Vagina (tissue), 2 donors: Measurements from ENCODE around the gene TMEM11. TPM values are rescaled to one million over a fixed set of nuclear protein-coding genes. Genes with fewer than 3 reads are reported as not detected.

Experiments used
- DNase-seq, 2 donors: peaks; one replicate each; pipeline ENCODE4 v3.0.0-alpha.2; 2017; ENCODE audit errors: extremely low spot score in 2 of 2
- H3K27ac ChIP-seq: fragments of 200-600 bp; sonication (generic); one replicate; pipeline ENCODE4 v1.5.1; 2019
- H3K27me3 ChIP-seq: fragments of 200-600 bp; sonication (generic); one replicate; pipeline ENCODE4 v1.5.1; 2019
- H3K36me3 ChIP-seq, 2 donors: fragments of 200-600 bp; sonication (generic); one replicate each; pipeline ENCODE4 v1.5.1; 2017 to 2019
- H3K4me1 ChIP-seq: fragments of 200-600 bp; sonication (generic); one replicate; pipeline ENCODE4 v1.5.1; 2019
- H3K4me3 ChIP-seq, 2 donors: fragments of 200-600 bp; sonication (generic); 1 replicate in 1 of 2; 2 replicates in 1 of 2; pipeline ENCODE4 v1.5.1; 2016 to 2019
- H3K9me3 ChIP-seq: fragments of 200-600 bp; sonication (generic); one replicate; pipeline ENCODE4 v1.5.1; 2019
- POLR2A ChIP-seq, 2 donors: fragments of 450-650 bp; IDR thresholded peaks; one replicate each; pipeline ENCODE4 v1.6.1; 2017; ENCODE audit warnings: antibody characterized with exemption in 2 of 2, mild to moderate bottlenecking in 2 of 2, moderate library complexity in 2 of 2
- POLR2AphosphoS5 ChIP-seq, 2 donors: sonication (generic); formaldehyde crosslinking; IDR thresholded peaks; one replicate each; pipeline ENCODE4 v1.9.0; 2017; ENCODE audit warnings: antibody characterized with exemption in 2 of 2, mild to moderate bottlenecking in 2 of 2, low read depth in 1 of 2; ENCODE audit not compliant: insufficient read depth in 1 of 2
- intact Hi-C: fragments of 100-400 bp; cut with DNase I; formaldehyde crosslinking; loops from one replicate; pipeline ENCODE4 v1.15.1; 2023
- total RNA-seq: library from RNA; depleted of rRNA; stranded (reverse); fragments of >200 nt; gene quantifications from one replicate; pipeline ENCODE4 v1.2.3, GENCODE V29; 2016
- TF ChIP-seq, protein P1 (sequence below), 3 experiments: fragments of 450-650 bp in 2 of 3; fragments of 200-600 bp in 1 of 3; sonication (generic) in 1 of 3; IDR thresholded peaks; one replicate each; pipeline ENCODE4 v1.5.1; 2017 to 2019; ENCODE audit warnings: antibody characterized with exemption in 3 of 3, mild to moderate bottlenecking in 2 of 3, moderate library complexity in 2 of 3

Gene TMEM11
- total RNA-seq, 1 donor from 2014 or later = 30.2 TPM

DNA sequence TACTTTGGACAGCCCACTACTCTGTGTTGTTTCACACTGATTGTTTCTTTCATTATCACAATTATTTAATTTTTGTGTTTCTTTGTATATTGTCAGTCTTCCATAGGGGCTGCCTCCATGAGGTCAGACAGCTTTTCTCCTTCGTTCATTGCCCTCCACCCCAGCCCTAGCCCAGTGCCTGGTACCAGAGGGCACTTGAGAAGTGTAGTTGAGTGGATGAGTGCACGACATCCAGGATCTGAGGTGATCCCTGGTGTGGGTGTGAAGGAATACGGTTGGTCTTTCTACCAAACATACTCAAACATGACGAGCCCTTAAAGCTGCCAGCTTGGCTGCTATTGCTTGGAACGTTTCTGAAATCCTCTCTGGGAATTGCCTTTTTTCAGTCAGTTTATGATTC, 49.3 kb downstream of the TMEM11 start:
- Histone ChIP-seq H3K4me1 (peaks cover 35% of the 10 kb centered on the region), H3K4me3 (no peak overlapping the region), H3K36me3 (no peaks in the 10 kb centered on the region), H3K27ac (no peak overlapping the region), H3K27me3 (no peaks in the 10 kb centered on the region), H3K9me3 (no peaks in the 10 kb centered on the region)
- intact Hi-C loops = loop anchor here (5.0 to 10.0 kb wide), 2 partner anchors 50 to 1212 kb away; partner anchors contain the start of gene TMEM11
- TF ChIP-seq POLR2A (IDR thresholded peaks at IDR 0.05) (no peak), POLR2AphosphoS5 (IDR thresholded peaks at IDR 0.05; ENCODE audit: insufficient read depth in 1 of 2, low read depth in 1 of 2) (no peak)
- TF ChIP-seq, protein P1, sequence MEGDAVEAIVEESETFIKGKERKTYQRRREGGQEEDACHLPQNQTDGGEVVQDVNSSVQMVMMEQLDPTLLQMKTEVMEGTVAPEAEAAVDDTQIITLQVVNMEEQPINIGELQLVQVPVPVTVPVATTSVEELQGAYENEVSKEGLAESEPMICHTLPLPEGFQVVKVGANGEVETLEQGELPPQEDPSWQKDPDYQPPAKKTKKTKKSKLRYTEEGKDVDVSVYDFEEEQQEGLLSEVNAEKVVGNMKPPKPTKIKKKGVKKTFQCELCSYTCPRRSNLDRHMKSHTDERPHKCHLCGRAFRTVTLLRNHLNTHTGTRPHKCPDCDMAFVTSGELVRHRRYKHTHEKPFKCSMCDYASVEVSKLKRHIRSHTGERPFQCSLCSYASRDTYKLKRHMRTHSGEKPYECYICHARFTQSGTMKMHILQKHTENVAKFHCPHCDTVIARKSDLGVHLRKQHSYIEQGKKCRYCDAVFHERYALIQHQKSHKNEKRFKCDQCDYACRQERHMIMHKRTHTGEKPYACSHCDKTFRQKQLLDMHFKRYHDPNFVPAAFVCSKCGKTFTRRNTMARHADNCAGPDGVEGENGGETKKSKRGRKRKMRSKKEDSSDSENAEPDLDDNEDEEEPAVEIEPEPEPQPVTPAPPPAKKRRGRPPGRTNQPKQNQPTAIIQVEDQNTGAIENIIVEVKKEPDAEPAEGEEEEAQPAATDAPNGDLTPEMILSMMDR (IDR thresholded peaks at IDR 0.05) = no peak
- no peak for DNase-seq

DNA sequence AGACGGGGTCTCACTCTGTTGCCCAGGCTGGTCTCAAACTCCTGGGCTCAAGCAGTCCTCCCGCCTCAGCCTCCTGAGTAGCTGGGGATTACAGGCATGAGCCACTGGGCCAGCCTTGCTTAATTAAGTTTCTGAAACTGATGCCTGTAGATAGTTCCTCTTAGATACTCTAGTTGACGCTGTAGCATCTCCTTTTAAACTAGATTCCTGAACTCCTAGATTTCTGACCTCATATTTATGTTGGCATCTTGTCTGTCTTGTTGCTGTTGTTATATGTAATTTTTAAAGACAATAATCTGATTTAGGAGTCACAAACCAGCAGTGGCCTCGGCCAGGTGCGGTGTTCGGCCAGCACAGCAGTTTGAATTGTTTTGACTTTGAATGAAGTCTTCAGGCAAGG, 49.7 kb downstream of the TMEM11 start:
- Histone ChIP-seq H3K9me3 (no peaks in the 10 kb centered on the region), H3K27me3 (no peaks in the 10 kb centered on the region), H3K4me3 (no peak overlapping the region), H3K27ac (no peak overlapping the region), H3K4me1 (peaks cover 35% of the 10 kb centered on the region), H3K36me3 (no peaks in the 10 kb centered on the region)
- DNase-seq = no peak
- intact Hi-C loops = loop anchor here (10.0 kb wide), 1 partner anchor 51 kb away; the partner anchor contains the start of gene TMEM11
- TF ChIP-seq, protein P1 (IDR thresholded peaks at IDR 0.05) = no peak
- TF ChIP-seq POLR2A (IDR thresholded peaks at IDR 0.05) (no peak), POLR2AphosphoS5 (IDR thresholded peaks at IDR 0.05; ENCODE audit: insufficient read depth in 1 of 2, low read depth in 1 of 2) (no peak)

DNA sequence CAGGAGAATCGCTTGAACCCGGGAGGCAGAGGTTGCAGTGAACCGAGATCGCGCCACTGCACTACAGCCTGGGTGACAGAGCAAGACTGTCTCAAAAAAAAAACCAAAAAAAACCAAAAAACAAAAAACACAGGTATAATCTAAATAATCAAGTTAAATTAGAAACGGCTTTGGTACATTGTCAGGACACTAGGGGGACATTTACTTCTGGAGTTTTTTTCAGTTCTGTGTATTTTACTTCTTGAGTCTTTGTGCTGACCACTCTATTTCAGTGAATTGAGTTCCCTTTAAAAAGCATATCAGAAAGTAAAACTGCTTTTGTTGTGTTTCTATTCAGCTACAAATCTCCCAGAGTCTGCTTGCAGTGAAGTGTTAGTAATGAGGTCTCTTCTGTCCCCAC, 50.9 kb downstream of the TMEM11 start:
- DNase-seq = no peak
- Histone ChIP-seq H3K27me3 (no peaks in the 10 kb centered on the region), H3K9me3 (no peaks in the 10 kb centered on the region), H3K36me3 (no peaks in the 10 kb centered on the region), H3K4me3 (no peak overlapping the region), H3K27ac (no peak overlapping the region), H3K4me1 (peaks cover 35% of the 10 kb centered on the region)
- intact Hi-C loops = loop anchor here (10.0 kb wide), 1 partner anchor 52 kb away; the partner anchor contains the start of gene TMEM11
- TF ChIP-seq, protein P1 (IDR thresholded peaks at IDR 0.05) = no peak
- TF ChIP-seq POLR2AphosphoS5 (IDR thresholded peaks at IDR 0.05; ENCODE audit: insufficient read depth in 1 of 2, low read depth in 1 of 2) (no peak), POLR2A (IDR thresholded peaks at IDR 0.05) (no peak)

DNA sequence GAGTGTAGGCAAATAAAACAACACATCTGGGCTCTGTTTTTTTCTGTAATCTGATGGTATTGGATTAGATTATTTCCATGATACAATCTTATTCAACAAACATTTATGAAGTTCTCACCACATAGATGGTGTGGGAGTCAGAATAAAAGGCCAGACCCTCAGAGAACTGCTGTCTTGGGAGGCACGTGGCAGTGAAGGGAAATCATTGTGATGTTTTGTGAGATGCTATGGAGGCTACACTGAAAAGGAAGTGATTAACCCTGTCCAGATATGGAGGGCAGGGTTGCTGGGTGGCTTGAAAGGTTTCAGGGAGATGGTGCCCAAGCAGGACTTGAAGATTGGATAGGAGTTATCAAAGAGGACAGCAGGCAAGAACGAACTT, 51.6 kb downstream of the TMEM11 start:
- no peak for DNase-seq
- Histone ChIP-seq H3K27ac (peak overlapping the region; percentile 33), H3K9me3 (no peaks in the 10 kb centered on the region), H3K4me1 (peaks cover 32% of the 10 kb centered on the region), H3K27me3 (no peaks in the 10 kb centered on the region), H3K4me3 (no peak overlapping the region), H3K36me3 (no peaks in the 10 kb centered on the region)
- intact Hi-C loops = loop anchor here (10.0 kb wide), 1 partner anchor 52 kb away; the partner anchor contains the start of gene TMEM11
- TF ChIP-seq, protein P1 (IDR thresholded peaks at IDR 0.05) = no peak
- no peak for TF ChIP-seq POLR2A (IDR thresholded peaks at IDR 0.05)
- no peak for TF ChIP-seq POLR2AphosphoS5 (IDR thresholded peaks at IDR 0.05; ENCODE audit: insufficient read depth in 1 of 2, low read depth in 1 of 2)

DNA sequence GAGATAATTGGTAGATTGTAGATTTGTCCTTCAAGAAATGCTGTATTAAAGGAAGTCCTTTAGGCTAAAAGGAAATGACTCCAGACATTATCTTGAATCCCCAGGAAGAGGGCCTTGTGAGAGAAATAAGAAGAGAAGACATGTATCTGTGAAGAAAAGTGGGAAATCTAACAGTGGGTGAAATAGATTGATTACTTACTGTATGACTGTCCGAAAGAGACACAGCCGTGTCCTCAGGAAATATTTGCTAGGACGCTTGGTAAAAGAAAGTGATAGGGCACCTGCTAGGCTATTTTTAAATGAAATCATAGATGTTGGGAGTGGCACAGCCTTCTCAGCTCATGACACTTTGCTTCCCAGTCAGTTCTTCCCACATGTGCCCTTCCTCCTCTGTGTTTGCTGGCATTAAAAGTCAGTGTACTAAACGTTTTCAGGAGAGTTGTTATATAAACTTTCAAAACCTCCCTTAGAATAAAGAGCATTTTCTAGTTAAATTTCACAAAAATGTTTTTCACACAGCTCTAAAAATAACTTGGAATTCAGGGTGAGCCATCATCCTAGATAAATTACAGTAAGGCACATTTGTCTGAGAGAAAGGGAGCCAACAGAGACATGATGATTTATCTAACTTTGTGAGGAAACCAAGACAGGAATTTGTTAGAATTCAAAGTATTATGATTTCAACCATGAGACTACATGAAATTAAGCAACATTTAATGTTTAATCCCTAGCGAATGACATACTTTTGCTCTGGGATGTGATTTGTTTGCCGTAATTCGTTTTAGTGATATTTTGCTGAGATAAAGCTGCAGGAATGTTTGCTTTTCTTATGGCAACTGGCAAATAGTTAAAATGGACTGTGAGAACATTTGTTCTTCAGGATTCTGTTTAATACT, 52.2 kb downstream of the TMEM11 start:
- Histone ChIP-seq H3K27me3 (no peaks in the 10 kb centered on the region), H3K27ac (peak overlapping the region; percentile 33), H3K36me3 (no peaks in the 10 kb centered on the region), H3K9me3 (no peaks in the 10 kb centered on the region), H3K4me3 (no peak overlapping the region), H3K4me1 (peaks cover 26% of the 10 kb centered on the region)
- no peak for DNase-seq
- intact Hi-C loops = loop anchor here (10.0 kb wide), 1 partner anchor 53 kb away; the partner anchor contains the start of gene TMEM11
- TF ChIP-seq POLR2AphosphoS5 (IDR thresholded peaks at IDR 0.05; ENCODE audit: insufficient read depth in 1 of 2, low read depth in 1 of 2) (peak in 1 of 2 donors; percentile 29), POLR2A (IDR thresholded peaks at IDR 0.05) (no peak)
- TF ChIP-seq, protein P1 (IDR thresholded peaks at IDR 0.05) = no peak
